ENCODE measurements around the gene REPS2.

REPS2 gene

DNA sequence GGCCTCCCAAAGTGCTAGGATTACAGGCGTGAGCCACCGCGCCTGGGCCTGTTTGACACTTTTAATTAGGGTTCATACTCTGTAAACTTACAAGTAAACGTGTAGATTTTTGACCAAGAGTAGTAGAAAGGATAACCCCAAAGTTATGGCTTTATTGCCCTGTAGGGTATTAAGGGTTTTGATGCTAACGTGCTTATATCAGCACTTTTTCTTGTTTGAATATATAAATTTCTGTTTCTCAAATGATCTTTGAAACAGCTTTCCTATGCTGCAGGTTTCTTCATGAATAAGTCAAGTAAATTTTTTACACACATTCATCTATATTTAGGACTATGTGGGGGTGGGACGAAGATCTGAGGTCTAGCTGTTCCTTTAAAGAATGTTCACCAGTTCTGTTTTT is 29.3 kb upstream of the REPS2 start:
- TF ChIP-seq, protein P1, sequence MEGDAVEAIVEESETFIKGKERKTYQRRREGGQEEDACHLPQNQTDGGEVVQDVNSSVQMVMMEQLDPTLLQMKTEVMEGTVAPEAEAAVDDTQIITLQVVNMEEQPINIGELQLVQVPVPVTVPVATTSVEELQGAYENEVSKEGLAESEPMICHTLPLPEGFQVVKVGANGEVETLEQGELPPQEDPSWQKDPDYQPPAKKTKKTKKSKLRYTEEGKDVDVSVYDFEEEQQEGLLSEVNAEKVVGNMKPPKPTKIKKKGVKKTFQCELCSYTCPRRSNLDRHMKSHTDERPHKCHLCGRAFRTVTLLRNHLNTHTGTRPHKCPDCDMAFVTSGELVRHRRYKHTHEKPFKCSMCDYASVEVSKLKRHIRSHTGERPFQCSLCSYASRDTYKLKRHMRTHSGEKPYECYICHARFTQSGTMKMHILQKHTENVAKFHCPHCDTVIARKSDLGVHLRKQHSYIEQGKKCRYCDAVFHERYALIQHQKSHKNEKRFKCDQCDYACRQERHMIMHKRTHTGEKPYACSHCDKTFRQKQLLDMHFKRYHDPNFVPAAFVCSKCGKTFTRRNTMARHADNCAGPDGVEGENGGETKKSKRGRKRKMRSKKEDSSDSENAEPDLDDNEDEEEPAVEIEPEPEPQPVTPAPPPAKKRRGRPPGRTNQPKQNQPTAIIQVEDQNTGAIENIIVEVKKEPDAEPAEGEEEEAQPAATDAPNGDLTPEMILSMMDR (IDR thresholded peaks at IDR 0.05; ENCODE audit: control extremely low read depth, extremely low read depth, low read depth, missing control alignments), result no peak
- ChIA-PET CTCF (interaction anchor here (1.2 to 1.3 kb wide), 2 partner anchors 31 to 91 kb away, joined by 3 read pairs; no protein-coding TSS in a partner anchor), POLR2A (no interaction called here)
- no peak for DNase-seq (ENCODE audit: extremely low spot score)

DNA sequence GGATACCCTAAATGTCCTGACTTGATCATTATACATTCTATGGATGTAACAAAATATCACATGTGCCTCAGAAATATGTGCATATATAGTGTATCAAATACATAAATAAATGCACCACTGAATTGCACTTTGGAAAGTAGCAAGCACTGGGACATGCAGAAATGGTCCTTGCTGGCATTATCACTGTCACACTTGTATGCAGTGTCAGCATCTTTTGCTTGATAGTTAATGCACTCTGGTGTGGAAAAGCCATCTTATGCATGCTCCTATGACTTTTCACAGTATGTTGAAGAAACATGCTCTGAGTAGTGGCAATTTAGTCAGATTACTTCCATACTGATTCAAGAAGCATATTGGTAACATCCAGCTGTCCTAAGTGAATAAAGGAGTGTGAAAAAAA is 27.5 kb upstream of the REPS2 start:
- TF ChIP-seq, protein P1 (IDR thresholded peaks at IDR 0.05; ENCODE audit: control extremely low read depth, extremely low read depth, low read depth, missing control alignments), result no peak
- CTCF ChIA-PET, result no interaction called here
- DNase-seq (ENCODE audit: extremely low spot score), result no peak
- POLR2A ChIA-PET, result no interaction called here

DNA sequence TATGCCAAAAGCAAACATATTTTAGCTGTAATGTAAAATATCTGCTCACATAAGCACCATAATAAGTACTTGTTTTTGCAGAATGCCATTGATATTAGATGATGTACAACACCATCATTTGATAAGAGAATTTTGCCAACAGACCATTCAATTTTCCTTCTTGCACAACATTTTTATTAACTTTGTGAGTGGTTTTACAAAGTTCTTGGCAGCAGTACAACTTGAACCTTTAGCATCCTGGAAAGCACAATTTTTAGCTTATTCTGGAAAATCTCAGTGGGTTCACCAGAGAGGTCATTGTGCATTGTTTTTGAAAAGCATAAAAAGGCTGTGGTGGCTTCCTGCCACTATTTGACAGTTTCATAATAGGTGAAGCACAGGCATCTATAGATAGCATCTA is 26.4 kb upstream of the REPS2 start:
- DNase-seq (ENCODE audit: extremely low spot score), result no peak
- ChIA-PET CTCF (no interaction called here), POLR2A (no interaction called here)
- TF ChIP-seq, protein P1 (IDR thresholded peaks at IDR 0.05; ENCODE audit: control extremely low read depth, extremely low read depth, low read depth, missing control alignments), result no peak

DNA sequence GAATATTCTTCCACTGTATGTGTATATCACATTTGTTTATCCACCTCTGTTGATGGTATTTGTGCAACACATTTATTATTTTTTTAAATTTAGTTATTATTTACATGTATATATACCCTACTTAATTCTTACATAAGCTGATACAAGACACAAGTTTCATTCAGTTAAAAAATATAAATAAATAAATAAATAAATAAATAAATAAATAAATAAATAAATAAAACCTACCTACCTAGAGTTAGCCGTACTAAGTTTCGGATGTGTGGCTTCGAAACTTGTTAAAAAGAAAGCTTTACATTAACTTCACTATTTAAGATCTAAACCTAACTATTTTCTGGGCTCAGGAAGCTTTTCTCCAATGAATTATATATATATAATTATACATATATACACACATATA is 23.3 kb upstream of the REPS2 start:
- DNase-seq (ENCODE audit: extremely low spot score), result no peak
- TF ChIP-seq, protein P1 (IDR thresholded peaks at IDR 0.05; ENCODE audit: control extremely low read depth, extremely low read depth, low read depth, missing control alignments), result no peak
- ChIA-PET CTCF (no interaction called here), POLR2A (no interaction called here)

DNA sequence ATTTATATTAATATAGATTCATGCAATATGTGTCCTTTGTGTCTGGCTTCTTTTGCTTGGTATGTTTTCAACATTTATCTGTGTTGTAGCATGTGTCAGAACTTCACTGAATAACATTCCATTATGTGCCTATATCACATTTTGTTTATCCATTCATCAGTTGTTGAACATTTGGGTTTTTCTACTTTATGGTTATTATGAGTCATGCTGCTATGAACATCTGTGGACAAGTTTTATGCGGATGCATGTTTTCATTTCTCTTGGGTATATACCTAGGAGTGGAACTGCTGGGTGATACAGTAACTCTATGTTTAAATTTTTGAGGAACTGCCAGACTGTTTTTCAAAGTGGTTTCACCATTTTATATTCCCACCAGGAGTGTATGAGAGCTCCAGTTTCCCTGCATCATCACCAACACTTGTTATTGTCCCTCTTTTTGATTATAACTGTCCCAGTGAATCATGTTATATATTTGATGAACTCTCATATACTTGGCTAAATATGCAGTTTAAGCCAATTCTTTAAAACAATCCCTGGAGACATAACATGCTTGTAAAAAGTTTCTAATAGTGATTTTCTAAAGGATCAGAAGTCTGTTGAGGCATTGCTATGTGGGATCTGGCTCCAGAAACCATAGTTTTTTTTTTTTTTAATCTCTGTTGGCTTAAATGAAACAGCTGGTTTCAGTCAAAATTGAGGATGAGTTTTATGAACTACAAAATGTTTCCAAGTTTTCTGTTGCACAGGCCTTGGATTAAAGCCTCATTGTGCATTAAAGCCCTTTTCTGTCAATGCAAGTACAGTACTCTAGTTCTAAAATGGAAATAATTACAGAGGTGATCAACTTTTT is 21.6 kb upstream of the REPS2 start:
- POLR2A ChIA-PET, result no interaction called here

DNA sequence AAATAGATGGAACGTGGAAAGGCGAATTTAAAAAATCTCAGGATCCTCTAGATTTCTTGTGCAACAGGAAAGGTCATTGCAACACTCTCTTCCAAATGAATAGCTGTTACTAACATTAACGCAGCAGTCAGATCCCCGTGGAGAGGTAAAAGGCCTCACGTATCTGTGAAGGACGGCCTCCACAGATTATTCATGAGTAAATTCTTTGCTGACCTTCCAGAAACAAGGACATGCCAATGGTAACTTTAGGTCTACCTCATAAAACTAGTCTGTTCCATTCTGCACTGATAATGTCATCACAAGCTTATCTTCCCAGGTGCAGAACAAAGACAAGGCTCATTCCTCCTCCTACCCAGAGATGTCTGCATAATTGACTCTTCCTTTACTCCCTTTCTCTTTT is 16.1 kb upstream of the REPS2 start:
- ChIA-PET CTCF (no interaction called here), POLR2A (no interaction called here)
- TF ChIP-seq, protein P1 (IDR thresholded peaks at IDR 0.05; ENCODE audit: control extremely low read depth, extremely low read depth, low read depth, missing control alignments), result no peak
- no peak for DNase-seq (ENCODE audit: extremely low spot score)

More for the DNA sequence above, 21.6 kb upstream of the REPS2 start:
- CTCF ChIA-PET, result no interaction called here
- TF ChIP-seq, protein P1 (IDR thresholded peaks at IDR 0.05; ENCODE audit: control extremely low read depth, extremely low read depth, low read depth, missing control alignments), result no peak
- no peak for DNase-seq (ENCODE audit: extremely low spot score)
